ENCODE results near the gene KLHDC7A.

KLHDC7A gene

DNA sequence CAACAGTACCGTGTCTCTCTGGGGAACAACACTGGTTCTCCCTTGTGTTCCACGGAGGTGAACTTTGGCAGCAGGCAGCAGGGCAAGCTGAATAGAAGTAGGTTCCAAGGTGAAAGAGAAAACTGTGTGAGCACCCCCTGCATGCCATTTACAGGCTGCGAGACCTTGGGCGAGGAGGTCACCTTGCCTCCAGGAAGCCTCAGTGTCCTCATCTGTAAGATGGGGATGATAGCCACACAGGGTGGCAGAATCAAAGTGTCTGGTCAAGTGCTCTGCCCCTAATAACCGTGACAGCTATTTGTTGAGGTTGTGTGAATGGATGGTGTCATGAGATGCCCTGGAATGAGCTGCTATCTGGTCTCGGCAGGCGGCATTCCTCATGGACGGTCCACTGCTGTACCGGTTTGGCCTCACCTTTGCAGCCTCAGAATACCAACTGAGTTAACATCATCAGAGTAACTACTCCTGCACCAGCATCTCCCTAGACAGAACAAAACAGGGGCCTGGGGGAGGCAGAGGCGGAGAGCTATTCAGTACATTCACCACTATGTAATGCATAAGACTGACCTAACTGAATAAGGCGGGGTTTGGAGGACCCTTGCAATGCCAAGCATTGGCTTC, 7.4 kb upstream of the KLHDC7A start:
- no peaks in the 10 kb centered on the region for H3K27me3 ChIP-seq (ENCODE audit: control insufficient read depth, insufficient read depth, low read length)
- no peak for DNase-seq (ENCODE audit: low read depth, low spot score)
- no CpG with 5 or more reads among the region's 11 CpGs for WGBS (ENCODE audit: insufficient coverage, insufficient read length)

DNA sequence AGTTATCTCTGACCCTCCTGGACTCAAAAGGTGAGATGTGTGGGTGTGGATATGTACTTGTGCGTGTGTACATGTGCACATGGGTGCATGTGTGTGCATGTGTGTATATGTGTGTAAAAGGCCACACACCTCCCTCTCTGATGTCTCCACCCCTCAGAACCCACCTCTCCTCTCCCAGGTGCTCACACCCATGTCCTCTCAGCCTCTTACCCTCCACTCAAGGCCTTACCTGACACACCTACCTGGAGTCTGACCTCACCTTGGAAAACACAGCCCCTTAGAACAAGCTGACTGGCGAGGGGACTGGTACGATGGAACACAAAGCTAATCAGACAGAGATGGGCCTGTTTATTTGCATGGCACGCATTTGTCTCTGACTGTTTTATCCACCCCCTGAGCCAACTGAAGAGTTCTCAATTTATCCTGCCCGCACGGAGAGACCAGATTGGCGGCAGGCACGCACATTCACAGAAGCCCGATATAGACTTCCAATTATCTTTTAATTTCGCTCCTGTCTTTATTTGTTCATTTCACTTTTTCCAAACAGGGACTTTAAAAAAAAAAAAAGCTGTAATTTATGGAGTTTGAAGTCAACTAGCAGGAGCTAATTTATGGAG, 6.1 kb upstream of the KLHDC7A start:
- Histone ChIP-seq H3K4me3 (ENCODE audit: low read length) (no peak overlapping the region), H3K9me3 (ENCODE audit: control insufficient read depth, insufficient read depth, low read length) (no peaks in the 10 kb centered on the region), H3K36me3 (ENCODE audit: control insufficient read depth, insufficient read depth, low read length) (no peaks in the 10 kb centered on the region), H3K27me3 (ENCODE audit: control insufficient read depth, insufficient read depth, low read length) (no peaks in the 10 kb centered on the region), H3K4me1 (ENCODE audit: control insufficient read depth, insufficient read depth, low read length) (peaks cover 2% of the 10 kb centered on the region), H3K27ac (ENCODE audit: low read length) (no peak overlapping the region)
- no CpG with 5 or more reads among the region's 10 CpGs for WGBS (ENCODE audit: insufficient coverage, insufficient read length)
- DNase-seq (ENCODE audit: low read depth, low spot score), result no peak

More for the DNA sequence above, 7.4 kb upstream of the KLHDC7A start:
- no peak overlapping the region for H3K27ac ChIP-seq (ENCODE audit: low read length)
- no peak overlapping the region for H3K4me3 ChIP-seq (ENCODE audit: low read length)
- peaks cover 2% of the 10 kb centered on the region; the same call in 1 of the 2 replicates for H3K4me1 ChIP-seq (ENCODE audit: control insufficient read depth, insufficient read depth, low read length)
- no peaks in the 10 kb centered on the region for H3K36me3 ChIP-seq (ENCODE audit: control insufficient read depth, insufficient read depth, low read length)
- H3K9me3 ChIP-seq (ENCODE audit: control insufficient read depth, insufficient read depth, low read length), result no peaks in the 10 kb centered on the region

DNA sequence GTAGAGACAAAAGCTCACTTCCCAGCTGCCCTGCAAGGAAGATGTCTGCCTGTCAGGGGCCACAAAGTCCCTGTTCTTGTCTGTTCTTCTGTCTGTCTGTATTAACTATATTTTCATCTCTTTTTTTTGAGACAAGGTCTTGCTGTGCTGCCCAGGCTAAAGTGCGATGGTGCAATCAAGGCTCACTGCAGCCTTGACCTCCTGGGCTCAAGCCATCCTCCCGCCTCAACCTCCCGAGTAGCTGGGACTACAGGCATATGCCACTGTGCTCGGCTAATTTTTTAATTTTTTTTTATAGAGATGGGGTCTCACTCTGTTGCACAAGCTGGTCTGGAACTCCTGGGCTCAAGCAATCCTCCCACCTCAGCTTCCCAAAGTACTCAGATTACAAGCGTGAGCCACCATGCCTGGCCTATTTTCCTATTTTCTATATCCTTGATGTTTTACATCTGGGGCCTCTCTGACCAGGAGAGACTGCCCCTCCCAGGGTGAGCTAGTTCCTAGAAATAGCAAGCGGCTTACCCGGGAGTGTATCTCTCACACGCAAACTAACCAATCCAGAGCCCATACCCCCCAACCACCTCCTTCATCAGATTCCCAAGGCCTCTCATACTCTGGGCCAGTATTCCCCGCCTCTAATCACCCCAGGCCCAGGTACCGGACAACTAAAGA, 5.4 kb upstream of the KLHDC7A start:
- WGBS (ENCODE audit: insufficient coverage, insufficient read length), result no CpG with 5 or more reads among the region's 10 CpGs
- Histone ChIP-seq H3K36me3 (ENCODE audit: control insufficient read depth, insufficient read depth, low read length) (no peaks in the 10 kb centered on the region), H3K4me1 (ENCODE audit: control insufficient read depth, insufficient read depth, low read length) (peaks cover 7% of the 10 kb centered on the region), H3K4me3 (ENCODE audit: low read length) (no peak overlapping the region), H3K27me3 (ENCODE audit: control insufficient read depth, insufficient read depth, low read length) (no peaks in the 10 kb centered on the region), H3K9me3 (ENCODE audit: control insufficient read depth, insufficient read depth, low read length) (no peaks in the 10 kb centered on the region), H3K27ac (ENCODE audit: low read length) (no peak overlapping the region)
- no peak for DNase-seq (ENCODE audit: low read depth, low spot score)

DNA sequence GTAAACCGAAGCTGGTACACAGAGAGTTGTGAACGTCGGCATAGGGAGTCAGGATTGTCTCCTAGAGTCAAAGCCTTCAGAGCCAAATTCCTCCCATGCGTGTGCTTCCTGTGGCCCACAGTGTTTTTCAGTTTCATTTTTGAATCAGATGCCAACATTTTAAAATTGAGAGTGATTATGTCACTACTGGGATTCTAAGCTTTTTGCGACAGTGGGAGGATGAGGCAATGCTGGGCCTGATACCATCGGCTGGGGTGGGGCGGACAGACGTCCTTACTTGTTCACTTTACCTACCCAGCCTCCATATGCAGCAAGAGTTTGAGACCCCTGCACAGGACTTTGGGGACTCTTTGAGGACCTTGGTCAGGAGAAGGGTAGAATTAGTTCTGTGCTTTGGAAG, 1.3 kb upstream of the KLHDC7A start:
- no peak for DNase-seq (ENCODE audit: low read depth, low spot score)
- WGBS (ENCODE audit: insufficient coverage, insufficient read length), result no CpG with 5 or more reads among the region's 8 CpGs
- no peak overlapping the region for H3K27ac ChIP-seq (ENCODE audit: low read length)
- peaks cover 14% of the 10 kb centered on the region for H3K4me1 ChIP-seq (ENCODE audit: control insufficient read depth, insufficient read depth, low read length)
- no peak overlapping the region for H3K4me3 ChIP-seq (ENCODE audit: low read length)
- no peaks in the 10 kb centered on the region for H3K9me3 ChIP-seq (ENCODE audit: control insufficient read depth, insufficient read depth, low read length)
- H3K36me3 ChIP-seq (ENCODE audit: control insufficient read depth, insufficient read depth, low read length), result peaks cover 5% of the 10 kb centered on the region; the same call in 1 of the 2 replicates
- no peaks in the 10 kb centered on the region for H3K27me3 ChIP-seq (ENCODE audit: control insufficient read depth, insufficient read depth, low read length)

DNA sequence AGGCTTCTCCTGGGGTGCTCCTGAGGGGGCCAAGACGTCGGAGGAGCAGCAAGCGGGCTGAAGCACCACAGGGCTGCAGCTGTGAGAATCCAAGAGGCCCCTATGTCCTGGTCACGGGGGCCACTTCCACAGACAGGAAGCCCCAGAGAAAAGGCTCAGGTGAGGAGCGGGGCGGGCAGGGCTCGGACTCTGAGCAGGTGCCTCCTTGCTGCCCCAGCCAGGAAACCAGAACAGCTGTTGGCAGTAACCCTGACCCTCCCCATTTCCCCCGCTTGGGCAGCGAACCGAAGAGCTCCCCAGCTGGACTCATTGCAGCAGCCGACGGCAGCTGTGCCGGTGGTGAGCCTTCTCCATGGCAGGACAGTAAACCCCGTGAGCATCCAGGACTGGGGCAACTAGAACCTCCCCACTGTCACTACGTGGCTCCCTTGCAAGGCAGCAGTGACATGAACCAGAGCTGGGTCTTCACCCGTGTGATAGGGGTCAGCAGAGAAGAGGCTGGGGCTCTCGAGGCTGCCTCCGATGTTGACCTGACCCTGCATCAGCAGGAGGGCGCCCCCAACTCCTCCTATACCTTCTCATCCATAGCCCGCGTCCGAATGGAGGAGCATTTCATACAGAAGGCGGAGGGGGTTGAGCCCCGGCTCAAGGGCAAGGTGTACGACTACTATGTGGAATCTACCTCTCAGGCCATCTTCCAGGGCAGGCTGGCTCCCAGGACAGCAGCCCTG, 625 bp downstream of the KLHDC7A start:
- no CpG with 5 or more reads among the region's 25 CpGs for WGBS (ENCODE audit: insufficient coverage, insufficient read length)

DNA sequence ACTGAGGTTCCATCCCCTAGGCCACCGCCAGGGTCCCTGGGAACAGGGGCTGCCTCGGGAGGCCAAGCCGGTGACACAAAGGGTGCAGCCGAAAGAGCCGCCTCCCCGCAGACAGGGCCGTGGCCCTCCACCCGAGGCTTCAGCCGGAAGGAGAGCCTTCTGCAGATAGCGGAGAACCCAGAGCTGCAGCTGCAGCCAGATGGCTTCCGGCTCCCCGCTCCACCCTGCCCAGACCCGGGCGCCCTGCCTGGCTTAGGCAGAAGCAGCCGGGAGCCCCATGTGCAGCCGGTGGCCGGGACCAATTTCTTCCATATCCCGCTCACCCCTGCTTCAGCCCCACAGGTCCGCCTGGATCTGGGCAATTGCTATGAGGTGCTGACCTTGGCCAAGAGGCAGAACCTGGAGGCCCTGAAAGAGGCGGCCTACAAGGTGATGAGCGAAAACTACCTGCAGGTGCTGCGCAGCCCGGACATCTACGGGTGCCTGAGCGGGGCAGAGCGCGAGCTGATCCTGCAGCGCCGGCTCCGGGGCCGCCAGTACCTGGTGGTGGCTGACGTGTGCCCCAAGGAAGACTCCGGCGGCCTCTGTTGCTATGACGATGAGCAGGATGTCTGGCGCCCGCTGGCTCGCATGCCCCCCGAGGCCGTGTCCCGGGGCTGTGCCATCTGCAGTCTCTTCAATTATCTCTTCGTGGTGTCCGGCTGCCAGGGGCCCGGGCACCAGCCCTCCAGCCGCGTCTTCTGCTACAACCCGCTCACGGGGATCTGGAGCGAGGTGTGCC, 1.4 kb downstream of the KLHDC7A start:
- Histone ChIP-seq H3K27ac (ENCODE audit: low read length) (no peak overlapping the region), H3K36me3 (ENCODE audit: control insufficient read depth, insufficient read depth, low read length) (peaks cover 5% of the 10 kb centered on the region; the same call in 1 of the 2 replicates), H3K27me3 (ENCODE audit: control insufficient read depth, insufficient read depth, low read length) (no peaks in the 10 kb centered on the region), H3K9me3 (ENCODE audit: control insufficient read depth, insufficient read depth, low read length) (no peaks in the 10 kb centered on the region), H3K4me1 (ENCODE audit: control insufficient read depth, insufficient read depth, low read length) (peaks cover 13% of the 10 kb centered on the region), H3K4me3 (ENCODE audit: low read length) (no peak overlapping the region)
- no CpG with 5 or more reads among the region's 49 CpGs for WGBS (ENCODE audit: insufficient coverage, insufficient read length)
- DNase-seq (ENCODE audit: low read depth, low spot score), result no peak

More for the DNA sequence above, 625 bp downstream of the KLHDC7A start:
- Histone ChIP-seq H3K4me1 (ENCODE audit: control insufficient read depth, insufficient read depth, low read length) (peaks cover 12% of the 10 kb centered on the region), H3K27me3 (ENCODE audit: control insufficient read depth, insufficient read depth, low read length) (no peaks in the 10 kb centered on the region), H3K4me3 (ENCODE audit: low read length) (no peak overlapping the region), H3K36me3 (ENCODE audit: control insufficient read depth, insufficient read depth, low read length) (peaks cover 5% of the 10 kb centered on the region; the same call in 1 of the 2 replicates), H3K27ac (ENCODE audit: low read length) (no peak overlapping the region), H3K9me3 (ENCODE audit: control insufficient read depth, insufficient read depth, low read length) (no peaks in the 10 kb centered on the region)
- no peak for DNase-seq (ENCODE audit: low read depth, low spot score)

DNA sequence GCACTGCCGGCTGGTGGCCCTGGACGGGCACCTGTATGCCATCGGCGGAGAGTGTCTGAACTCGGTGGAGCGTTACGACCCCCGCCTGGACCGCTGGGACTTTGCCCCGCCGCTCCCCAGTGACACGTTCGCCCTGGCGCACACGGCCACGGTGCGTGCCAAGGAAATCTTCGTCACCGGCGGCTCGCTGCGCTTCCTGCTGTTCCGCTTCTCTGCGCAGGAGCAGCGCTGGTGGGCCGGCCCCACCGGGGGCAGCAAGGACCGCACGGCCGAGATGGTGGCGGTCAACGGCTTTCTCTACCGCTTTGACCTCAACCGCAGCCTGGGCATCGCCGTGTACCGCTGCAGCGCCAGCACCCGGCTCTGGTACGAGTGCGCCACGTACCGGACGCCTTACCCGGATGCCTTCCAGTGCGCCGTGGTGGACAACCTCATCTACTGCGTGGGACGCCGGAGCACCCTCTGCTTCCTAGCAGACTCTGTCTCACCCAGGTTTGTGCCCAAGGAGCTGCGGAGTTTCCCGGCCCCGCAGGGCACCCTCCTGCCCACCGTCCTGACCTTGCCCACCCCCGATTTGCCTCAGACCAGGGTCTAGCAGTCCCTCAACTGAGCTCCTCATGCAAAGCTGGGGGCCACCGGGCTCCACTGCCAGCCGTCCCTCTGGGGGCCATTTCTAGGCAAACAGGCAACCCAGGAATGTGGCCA, 2.1 kb downstream of the KLHDC7A start:
- H3K4me1 ChIP-seq (ENCODE audit: control insufficient read depth, insufficient read depth, low read length), result peaks cover 13% of the 10 kb centered on the region
- H3K9me3 ChIP-seq (ENCODE audit: control insufficient read depth, insufficient read depth, low read length), result no peaks in the 10 kb centered on the region
- no peak overlapping the region for H3K4me3 ChIP-seq (ENCODE audit: low read length)
- H3K27me3 ChIP-seq (ENCODE audit: control insufficient read depth, insufficient read depth, low read length), result no peaks in the 10 kb centered on the region
- peaks cover 5% of the 10 kb centered on the region; the same call in 1 of the 2 replicates for H3K36me3 ChIP-seq (ENCODE audit: control insufficient read depth, insufficient read depth, low read length)
- no peak for DNase-seq (ENCODE audit: low read depth, low spot score)
- H3K27ac ChIP-seq (ENCODE audit: low read length), result no peak overlapping the region
- no CpG with 5 or more reads among the region's 57 CpGs for WGBS (ENCODE audit: insufficient coverage, insufficient read length)

DNA sequence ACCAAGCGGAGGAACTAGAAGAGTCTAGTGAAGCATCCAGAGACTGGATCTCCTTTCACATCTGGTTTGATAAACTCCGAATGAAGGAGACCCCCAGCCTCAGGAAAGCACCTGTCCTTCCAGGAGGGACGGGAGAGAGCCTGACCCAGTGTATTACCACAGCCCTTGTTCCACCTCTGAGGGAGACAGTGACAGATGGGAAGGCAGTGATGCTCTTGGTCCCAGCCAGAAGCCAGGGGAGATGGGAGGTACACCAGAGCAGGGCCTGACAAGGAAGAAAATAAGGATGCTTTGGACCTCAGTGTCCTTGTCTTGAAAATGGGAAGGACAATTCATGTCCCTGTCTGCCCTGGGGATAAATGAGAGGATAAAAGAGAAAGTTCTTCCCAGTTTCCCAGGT, 3.5 kb downstream of the KLHDC7A start:
- no CpG with 5 or more reads among the region's 3 CpGs for WGBS (ENCODE audit: insufficient coverage, insufficient read length)
- H3K27ac ChIP-seq (ENCODE audit: low read length), result no peak overlapping the region
- H3K4me3 ChIP-seq (ENCODE audit: low read length), result no peak overlapping the region
- no peaks in the 10 kb centered on the region for H3K27me3 ChIP-seq (ENCODE audit: control insufficient read depth, insufficient read depth, low read length)
- DNase-seq (ENCODE audit: low read depth, low spot score), result no peak
- no peaks in the 10 kb centered on the region for H3K9me3 ChIP-seq (ENCODE audit: control insufficient read depth, insufficient read depth, low read length)
- peaks cover 13% of the 10 kb centered on the region for H3K4me1 ChIP-seq (ENCODE audit: control insufficient read depth, insufficient read depth, low read length)
- peaks cover 5% of the 10 kb centered on the region; the same call in 1 of the 2 replicates for H3K36me3 ChIP-seq (ENCODE audit: control insufficient read depth, insufficient read depth, low read length)

DNA sequence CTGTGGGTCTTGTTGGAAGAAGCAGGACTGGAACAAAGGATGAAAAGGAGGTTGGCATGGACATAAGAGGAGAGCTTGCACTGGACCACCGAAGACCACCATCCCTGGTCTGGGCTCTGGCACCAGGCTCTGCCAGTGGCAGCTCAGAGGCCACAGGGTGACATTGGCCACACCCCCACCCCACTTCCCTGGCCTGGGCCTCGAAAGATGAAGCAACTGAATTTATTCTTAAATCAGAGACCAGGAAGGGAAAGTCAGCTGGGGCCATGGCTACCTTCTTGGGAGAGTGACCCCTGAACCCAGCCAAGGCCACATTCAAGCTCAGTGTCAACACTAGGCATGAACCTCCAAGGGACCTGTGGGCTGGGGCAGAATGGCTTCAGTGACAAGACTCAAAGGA, 4.0 kb downstream of the KLHDC7A start:
- no peaks in the 10 kb centered on the region for H3K9me3 ChIP-seq (ENCODE audit: control insufficient read depth, insufficient read depth, low read length)
- no peak overlapping the region for H3K4me3 ChIP-seq (ENCODE audit: low read length)
- H3K27ac ChIP-seq (ENCODE audit: low read length), result no peak overlapping the region
- no peak for DNase-seq (ENCODE audit: low read depth, low spot score)
- H3K36me3 ChIP-seq (ENCODE audit: control insufficient read depth, insufficient read depth, low read length), result peaks cover 5% of the 10 kb centered on the region; the same call in 1 of the 2 replicates
- peaks cover 13% of the 10 kb centered on the region for H3K4me1 ChIP-seq (ENCODE audit: control insufficient read depth, insufficient read depth, low read length)
- WGBS (ENCODE audit: insufficient coverage, insufficient read length), result no CpG with 5 or more reads among the region's 2 CpGs
- H3K27me3 ChIP-seq (ENCODE audit: control insufficient read depth, insufficient read depth, low read length), result no peaks in the 10 kb centered on the region
